HG03469 (cell line): Measurements from ENCODE around the gene SH2B2.

Source experiments
- ATAC-seq: cut with Tn5 transposase; IDR thresholded peaks from one replicate; pipeline ENCODE4 v1.9.1; 2021; ENCODE audit warnings: mild to moderate bottlenecking, moderate library complexity, moderate number of reproducible peaks; ENCODE audit not compliant: unreplicated experiment

The SH2B2 gene

DNA sequence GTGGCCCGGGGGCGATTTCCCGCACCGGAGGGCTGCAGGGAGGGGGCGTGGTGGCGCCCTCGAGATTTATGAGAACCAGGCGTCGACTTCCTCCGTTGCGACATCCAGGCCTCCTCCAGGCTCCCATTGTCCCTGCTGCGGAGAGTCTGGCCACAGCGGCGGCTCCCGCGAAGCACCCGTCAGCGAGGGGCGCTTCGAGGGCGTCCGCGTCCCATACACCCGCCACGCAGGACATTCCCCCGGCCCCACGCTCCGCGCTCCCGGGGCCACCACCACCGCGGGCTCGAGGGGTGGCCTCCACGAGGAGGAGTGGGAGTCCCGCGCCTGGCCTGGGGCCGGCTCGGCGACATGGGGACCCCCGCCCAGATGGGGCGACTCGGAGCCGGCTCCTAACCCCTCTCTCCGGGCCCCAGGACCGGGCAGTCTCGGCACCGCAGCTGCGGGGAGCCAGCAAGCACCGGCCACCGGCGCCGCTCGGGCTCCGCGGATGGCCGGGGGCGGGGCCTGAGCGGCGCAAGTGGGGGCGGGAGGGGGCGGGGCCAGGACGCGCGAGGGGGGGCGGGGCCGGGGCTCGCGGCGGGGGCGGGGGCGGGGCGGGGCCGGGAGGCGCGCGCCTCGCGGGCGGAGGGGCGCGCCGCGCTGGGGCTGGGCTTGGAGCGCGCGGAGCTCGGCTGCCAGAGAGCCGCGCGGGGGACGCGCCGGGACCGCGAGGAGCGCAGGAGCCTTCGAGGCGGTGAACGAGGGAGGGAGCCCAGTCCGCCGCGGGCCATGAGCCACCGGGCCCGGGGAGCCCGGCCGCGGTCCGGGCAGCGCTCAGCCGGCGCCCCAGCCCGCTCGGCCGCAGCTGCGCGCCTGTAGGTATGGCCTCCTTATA, at the start of gene SH2B2:
Gene SH2B2 (plus strand): TSS at position 632 of the 874 bp plus-strand sequence. CDS start 13,683 bp downstream, outside the sequence.
- ATAC-seq, result no peak

DNA sequence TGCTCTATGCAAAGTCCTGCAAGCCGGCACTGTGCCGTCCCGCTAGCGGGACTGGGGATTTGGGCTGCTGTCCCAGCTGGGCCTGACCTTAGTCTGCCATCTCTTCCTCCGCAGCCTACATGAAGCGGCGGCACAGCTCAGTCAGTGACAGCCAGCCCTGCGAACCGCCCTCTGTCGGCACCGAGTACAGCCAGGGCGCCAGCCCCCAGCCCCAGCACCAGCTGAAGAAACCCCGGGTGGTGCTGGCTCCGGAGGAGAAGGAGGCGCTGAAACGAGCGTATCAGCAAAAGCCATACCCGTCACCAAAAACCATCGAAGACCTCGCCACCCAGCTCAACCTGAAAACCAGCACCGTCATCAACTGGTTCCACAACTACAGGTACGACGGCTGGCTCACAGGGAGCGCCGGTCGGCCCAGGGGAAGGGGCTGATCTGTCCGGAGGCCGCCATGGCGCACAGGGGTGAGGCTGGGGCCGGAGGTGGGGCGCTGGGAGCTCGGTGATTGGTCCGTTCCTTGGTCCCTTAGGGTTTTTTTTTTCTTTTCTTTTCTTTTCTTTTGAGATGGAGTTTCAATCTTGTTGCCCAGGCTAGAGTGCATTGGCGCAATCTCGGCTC, 47.4 kb upstream of the SH2B2 start:
- ATAC-seq, result no peak

DNA sequence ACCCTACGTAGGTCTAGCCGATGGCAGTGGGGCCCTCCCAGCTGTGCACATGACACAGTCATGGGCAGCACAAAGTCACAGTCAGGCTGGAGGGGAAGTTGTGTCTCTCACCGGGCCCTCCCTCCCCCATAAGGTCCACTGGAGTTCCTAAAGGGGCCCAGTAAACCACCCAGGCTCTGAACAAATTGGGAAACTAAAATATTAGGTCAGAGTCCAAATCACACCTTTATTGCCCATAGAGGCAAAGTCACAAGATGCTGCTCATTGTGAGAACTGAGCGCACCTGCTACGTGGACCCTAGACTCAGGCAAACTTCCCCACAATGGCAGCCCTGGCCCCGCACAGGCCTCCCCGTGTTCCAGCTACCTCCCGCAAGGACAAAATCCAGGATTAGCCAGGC, 45.2 kb upstream of the SH2B2 start:
- no peak for ATAC-seq

DNA sequence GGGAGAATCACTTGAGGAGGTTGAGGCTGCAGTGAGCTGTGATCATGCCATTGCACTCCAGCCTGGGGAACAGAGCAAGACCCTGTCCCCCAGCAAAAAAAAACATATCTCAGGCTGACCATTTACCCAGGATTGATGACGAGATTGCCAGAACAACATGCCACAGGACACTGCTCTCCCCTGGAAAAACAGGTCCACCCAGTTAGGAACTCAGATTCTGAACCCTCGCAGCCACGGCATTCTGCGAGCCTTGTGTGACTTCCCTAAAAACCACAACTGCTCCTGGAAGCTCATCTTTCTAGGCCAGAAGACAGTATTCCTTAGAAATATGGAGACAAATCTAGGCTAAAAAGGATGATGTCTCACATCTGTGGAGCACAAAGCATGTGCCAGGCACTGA, 42.1 kb upstream of the SH2B2 start:
- no peak for ATAC-seq

DNA sequence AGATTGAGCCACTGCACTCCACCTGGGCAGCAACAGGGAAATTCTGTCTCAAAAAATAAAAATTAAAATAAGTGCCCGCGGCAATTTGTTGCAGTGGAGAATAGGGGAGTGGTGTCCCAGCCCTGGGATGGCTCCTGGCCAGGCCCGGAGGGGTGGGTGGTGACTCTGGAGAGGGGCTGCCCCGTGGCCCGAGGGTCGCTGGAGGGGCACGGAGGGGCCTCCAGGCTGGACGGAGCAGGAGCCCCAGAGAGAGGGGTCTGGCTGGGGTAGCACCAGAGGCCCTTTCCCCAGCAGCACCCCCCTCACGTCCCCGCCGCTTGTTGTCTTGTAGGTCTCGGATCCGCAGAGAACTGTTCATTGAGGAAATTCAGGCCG, 38.6 kb upstream of the SH2B2 start:
- no peak for ATAC-seq

DNA sequence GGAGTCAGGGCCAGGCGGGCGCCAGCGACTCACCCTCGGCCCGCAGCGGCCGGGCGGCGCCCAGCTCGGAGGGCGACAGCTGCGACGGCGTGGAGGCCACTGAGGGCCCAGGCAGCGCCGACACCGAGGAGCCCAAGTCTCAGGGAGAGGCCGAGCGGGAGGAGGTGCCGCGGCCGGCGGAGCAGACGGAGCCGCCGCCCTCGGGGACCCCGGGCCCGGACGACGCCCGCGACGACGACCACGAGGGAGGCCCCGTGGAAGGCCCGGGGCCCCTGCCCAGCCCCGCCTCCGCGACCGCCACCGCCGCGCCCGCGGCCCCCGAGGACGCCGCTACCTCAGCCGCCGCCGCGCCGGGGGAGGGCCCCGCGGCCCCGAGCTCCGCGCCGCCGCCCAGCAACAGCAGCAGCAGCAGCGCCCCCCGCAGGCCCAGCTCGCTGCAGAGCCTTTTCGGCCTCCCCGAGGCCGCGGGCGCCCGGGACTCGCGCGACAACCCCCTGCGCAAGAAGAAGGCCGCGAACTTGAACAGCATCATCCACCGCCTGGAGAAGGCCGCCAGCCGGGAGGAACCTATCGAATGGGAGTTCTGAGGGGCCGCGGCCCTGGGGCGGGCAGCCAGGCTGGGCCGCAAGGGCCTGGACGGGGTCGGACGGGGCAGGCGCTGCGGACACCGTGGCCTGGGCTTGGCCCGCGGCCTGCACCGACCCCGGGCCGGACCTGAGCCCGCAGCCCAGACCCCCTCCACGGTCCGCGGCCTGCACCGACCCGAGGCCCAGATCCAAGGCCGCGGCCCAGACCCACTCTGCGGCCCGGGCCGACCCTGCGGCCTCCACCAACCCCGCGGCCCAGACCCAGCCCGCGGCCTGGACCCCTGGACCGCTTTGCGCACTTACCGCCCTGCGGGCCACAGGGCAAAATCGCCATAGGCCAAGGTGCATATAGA, 37.9 kb upstream of the SH2B2 start:
- ATAC-seq, result no peak

DNA sequence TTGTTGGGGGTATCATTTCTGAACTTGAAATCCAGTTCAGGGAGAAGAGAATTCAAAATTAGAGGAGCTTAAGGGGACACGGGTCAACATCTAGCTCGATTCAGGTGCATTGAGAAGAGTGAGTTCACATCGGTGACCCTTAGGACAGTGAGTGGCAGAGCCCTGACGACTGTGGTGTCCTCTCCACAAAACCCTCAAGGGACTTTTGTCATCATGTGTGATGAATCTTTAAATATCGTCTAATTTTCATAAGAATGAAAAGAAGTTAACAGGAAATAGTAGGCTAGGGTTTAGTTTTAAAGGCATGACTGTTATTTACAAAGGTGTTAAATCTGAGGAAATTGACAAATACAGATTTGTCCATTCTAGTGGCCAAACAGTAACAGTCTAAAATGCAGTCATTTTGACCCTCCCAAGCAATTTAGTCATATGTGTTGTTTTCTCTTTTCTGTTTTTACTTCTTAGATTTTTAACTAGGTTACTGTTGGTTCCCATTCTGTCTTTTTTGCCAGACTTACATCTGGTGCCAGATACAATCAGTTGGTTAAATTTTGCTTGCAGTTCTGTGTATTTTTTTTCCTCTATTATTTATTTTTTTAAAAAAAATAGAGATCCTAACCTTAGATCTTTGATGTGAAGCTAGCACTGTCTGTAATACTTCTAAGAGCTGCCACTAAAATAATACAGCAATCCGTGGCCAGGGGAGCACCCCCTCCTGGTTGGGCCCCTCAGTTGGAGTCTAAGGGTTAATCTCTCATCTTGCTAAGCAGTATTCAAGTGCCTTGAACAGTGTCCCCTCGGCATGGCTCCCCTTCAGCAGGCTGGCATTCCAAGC, 34.9 kb upstream of the SH2B2 start:
- ATAC-seq, result no peak

DNA sequence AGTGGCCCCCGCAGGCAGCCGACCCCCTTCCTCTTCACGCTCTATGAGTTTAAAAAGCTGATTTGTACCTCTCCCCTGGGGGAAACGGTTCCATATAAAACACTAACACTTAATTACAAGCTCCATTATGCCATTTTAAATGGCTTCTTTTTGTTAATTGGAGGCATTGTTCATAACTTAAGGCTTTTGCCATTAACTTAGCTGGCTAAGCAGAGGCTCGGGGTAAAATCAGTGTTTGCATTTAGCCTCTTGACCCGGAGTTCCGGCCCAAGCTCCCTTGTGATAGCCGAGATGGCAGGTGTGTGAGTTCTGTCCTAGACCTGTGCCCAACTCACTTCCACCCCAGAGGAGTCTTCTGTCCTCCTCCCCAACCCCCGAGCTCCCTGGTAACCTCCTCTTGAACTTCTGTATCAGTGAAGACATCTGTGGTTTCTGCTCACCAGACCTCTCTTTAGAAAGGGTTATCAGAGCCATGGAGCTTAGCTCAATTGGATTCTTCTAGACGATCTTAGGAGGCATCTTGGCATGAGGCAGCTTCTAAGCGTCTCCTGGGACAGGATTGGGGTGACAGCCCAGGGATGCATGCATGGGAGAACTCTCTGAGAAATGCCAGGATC, 34.2 kb upstream of the SH2B2 start:
- ATAC-seq, result no peak

DNA sequence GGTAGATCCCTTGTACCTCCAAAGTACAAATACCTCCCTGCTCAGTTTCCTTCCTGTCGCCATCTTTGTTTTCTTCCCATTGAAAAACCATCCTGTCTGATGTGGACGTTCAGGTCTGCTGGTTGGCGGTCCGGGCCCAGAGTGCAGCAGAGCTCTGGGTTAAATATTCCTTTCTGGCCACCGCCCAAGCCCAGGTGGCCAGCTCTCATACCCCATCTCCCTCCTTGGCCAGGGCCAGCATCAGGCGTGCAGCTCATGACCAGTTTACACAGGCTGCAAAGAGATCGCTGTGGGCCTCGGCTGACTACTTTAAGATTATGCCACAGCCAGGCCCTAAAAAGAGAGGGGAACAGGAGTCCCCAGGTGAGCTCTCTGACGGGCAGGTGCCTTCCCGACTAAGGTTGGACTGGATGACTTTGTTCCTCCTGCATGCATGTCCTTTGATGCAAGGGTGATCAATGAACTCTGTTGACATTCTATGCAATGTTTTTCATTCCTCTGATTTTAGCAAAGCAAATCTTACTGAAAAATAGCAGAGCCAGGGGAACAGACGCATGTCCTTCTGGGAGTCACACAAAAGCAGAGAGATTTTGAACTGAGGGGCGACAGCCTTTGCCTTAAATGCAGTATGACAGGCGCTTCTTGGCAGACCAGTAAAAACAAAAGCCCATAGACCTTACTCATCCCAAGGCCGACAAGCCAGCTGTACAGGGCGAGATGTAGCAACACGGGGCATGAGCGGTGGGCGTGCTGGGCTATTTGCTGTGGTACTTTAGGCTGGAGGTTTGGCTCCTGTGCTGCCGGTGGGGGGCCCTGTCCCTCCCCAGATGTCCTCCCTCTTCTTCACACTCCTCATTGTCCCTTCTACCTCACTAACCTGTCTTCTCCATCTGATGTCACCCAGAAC, 33.3 kb upstream of the SH2B2 start:
- no peak for ATAC-seq

DNA sequence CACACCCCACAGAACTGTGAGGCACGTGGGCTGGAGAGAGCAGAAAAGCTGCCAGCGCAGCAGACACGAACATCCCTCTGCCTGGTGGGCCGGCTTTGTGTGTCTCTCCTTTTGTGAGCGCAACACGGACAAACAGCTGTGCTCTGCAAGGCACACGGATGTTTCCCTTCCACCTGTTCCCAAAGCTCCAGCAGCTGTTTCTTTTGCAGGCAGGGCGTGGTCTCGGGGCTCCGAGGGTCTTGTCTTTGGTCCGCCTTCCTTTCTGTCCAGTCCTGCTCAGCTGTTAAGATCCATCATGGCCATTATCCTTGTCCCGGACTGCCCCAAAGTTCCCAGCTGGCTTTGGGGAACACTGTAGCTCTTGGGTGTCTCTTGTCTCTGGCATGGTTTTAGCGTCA, 32.7 kb upstream of the SH2B2 start:
- no peak for ATAC-seq

DNA sequence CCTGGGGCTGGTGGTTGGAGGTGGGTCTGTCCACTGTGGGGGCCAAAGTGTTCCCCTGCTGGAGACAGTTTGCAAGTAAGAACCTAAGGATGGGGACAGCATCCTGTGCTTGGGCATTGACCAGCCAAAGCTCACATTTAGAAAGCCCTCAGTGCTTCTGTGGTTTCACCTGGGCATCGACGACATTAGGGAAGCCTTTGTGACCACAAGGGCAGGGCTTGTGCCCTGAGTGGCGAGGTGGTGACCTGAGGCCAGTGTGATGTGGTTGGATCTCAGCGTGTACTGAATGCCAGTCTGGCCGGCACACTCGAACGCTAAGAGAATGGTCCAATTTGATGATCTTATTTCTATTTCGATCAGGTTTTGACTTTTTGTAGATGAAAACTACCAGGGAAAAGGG, 32.1 kb upstream of the SH2B2 start:
- no peak for ATAC-seq

DNA sequence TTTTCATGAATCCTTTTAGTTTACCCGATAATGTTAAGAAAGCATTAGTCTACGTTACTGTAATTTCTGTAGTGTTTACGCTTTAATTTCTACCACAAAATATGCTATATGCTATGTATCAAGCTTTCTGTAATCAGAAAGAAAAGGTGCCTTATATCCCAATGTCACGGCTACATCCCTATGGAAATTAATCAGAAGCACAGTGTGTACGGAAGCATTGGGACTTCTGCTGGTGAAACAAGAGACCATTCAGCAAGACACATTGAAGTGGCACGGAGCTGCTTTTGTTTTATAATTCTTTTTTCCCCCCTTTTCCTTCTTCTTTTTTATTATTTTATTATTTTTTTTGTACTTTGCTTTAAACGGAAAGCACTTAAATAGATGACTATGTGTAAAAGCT, 31.2 kb upstream of the SH2B2 start:
- no peak for ATAC-seq

DNA sequence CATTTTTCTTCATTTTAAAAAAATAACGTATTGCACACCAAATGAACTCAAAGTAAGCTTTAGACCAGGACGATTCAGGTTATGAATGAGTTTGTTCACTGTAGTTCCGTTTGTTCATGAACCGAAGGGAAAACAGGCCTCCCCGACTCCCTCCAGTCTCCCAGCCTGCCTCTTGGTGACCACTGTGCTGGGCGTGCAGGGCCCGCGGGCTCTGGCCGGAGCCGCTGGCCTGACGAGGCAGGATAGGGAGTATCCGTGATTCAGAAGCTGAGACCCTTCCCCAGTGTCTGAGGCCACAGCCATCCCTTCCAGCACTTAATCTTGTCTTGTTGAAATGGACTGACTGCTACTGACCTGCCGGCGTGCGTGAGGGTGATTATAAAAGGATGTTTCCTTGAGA, 30.8 kb upstream of the SH2B2 start:
- no peak for ATAC-seq

DNA sequence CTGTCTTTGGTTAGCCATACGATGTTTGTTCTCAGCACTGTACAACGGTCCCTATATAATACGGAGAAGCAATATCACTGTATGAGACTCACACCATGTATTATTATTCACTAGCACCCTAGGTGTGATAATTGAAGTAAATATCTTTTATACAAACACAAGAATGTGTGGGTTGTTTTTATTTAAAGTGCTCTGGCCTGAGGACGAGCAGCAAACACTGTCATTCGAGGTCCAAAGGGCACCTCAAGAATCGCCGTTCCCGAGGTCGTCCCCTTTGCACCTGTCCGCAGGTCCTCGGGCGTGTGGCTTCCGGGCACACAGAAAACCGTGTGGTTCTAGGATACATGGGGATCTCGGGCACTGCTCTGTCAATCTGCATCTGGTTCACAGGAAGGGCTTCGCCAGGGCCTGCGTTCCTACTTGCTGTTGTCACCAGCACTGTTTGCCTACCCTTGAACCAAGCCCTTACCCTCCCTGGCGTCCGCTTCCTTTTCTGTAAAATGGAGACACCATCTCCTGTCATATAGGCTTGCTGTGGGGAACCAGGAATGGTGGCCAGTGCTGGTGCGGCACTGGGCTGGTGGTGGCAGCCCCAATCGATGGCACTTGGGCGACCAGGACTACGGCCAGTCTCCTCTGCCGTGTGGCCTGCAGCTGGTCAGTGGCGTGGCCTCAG, 28.5 kb upstream of the SH2B2 start:
- ATAC-seq, result no peak

DNA sequence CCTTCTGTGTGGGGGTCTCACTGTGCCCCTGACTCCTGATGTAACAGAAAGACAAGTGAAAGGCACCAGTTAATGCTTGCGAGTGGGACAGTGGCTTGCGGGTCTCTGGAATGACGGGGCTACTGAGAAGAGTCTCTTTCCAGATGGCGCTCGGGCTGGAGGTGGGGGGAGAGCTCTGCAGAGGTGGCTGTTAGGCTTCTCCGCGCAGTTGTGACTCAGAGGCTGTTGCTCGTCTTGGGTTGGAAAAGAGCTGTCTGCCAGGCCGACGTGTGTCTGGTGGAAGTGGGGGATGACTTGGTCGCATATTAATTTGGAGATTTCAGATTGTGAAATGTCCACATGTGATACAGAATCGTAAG, 27.9 kb upstream of the SH2B2 start:
- no peak for ATAC-seq

DNA sequence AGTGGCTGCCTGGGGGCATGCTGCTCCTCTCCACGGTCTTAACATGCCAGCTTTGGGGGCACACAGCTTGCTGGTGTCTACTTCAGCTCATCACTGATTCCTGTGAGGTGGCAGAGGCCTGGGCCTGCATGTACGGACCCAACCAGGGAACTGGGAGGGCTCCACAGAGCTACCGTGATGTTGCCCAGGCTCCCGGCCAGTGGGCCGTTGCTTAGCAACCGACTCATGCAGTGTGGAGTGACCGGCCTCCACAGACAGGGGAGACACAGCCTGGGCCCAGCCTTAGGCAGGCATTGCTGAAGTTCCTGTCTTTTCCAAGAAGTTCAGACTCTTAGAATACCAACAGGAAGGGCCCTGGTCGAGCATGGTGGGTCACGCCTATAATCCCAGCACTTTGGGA, 25.8 kb upstream of the SH2B2 start:
- ATAC-seq, result no peak

DNA sequence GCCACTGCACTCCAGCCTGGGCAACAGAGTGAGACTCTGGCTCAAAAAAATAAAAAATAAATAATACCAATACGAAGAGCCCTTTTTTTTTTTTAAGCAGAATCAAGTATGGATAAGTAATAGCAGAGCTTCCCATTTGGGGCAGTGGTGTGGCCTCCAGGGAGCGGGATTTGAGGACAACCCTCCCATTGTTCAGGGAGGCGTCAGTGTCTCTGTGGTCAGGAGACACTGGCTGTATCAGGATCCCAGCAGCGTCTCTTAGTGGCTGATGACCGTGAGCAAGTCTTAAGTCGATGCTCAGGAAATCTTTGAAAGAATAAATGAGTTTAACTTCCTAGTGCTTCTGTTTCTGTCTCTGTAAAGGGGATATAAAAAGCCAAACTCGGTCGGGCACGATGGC, 25.2 kb upstream of the SH2B2 start:
- ATAC-seq, result no peak

DNA sequence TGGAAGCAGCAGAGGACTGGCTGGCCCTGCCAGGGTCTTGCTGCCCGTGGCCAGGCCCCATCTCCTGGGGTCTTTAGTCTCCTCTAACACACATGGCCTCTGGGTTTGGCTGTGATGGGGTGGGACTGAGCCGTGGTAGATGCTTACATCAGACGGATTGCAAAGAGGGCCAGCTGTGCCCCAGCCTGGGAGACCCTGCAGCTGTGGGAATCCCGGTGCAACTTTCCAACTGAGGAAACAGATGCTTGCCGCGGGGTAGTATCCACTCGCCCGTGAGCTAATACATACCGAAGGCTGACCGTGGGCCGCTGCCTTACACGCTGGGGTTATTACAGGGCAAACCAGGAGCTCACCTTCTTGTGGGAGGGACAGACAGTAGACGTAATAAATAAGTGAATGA, 24.1 kb upstream of the SH2B2 start:
- ATAC-seq, result no peak
